IMR-90 (cell line): Measurements from ENCODE around the gene NOS1AP. TPM values are rescaled to one million over a fixed set of nuclear protein-coding genes. Genes with fewer than 3 reads are reported as not detected.

ENCODE experiments used
- ATAC-seq: fragments of 200-7000 bp; cut with Tn5 transposase; 2 replicates; pipeline ENCODE4 v1.9.1; 2020; ENCODE audit warnings: low read depth, mild to moderate bottlenecking, moderate library complexity
- BruUV-seq: library from RNA; stranded (reverse); fragments of 400-500 nt; replicated peaks from 2 replicates; lab custom pipeline; 2021; lab: Mats Ljungman, UMichigan
- CTCF ChIA-PET: fragments of 300-600 bp; formaldehyde crosslinking; extraction: SDS; loops from one replicate; lab custom pipeline; 2021; ENCODE audit warnings: antibody characterized with exemption; lab: Yijun Ruan, JAX
- POLR2A ChIA-PET: fragments of 300-600 bp; sonication (Branson Sonifier 250); formaldehyde crosslinking; loops from one replicate; lab custom pipeline; 2022; ENCODE audit warnings: antibody characterized with exemption; ENCODE audit not compliant: unreplicated experiment; lab: Charles Lee
- DNase-seq: peaks from one replicate; pipeline ENCODE4 v3.0.0; 2013
- H2AFZ ChIP-seq: replicated peaks from 2 replicates; pipeline ENCODE3; 2013; ENCODE audit warnings: low read length, mild to moderate bottlenecking; ENCODE audit not compliant: poor library complexity
- H2AK5ac ChIP-seq: 2 replicates; pipeline ENCODE4 v1.6.1; 2013; ENCODE audit warnings: low read depth, low read length, inconsistent platforms
- H2AK9ac ChIP-seq: replicated peaks from 2 replicates; pipeline ENCODE3; 2013; ENCODE audit warnings: mild to moderate bottlenecking, low read depth, low read length, moderate library complexity; ENCODE audit not compliant: poor library complexity
- H2BK120ac ChIP-seq: 2 replicates; pipeline ENCODE4 v1.6.1; 2013; ENCODE audit warnings: low read depth, low read length, inconsistent platforms
- H2BK15ac ChIP-seq: 3 replicates; pipeline ENCODE4 v1.6.1; 2013; ENCODE audit warnings: low read depth, low read length, inconsistent platforms
- H2BK20ac ChIP-seq: 2 replicates; pipeline ENCODE4 v1.6.1; 2013; ENCODE audit warnings: low read depth, mild to moderate bottlenecking, inconsistent platforms, low read length, moderate library complexity
- H2BK5ac ChIP-seq: 2 replicates; pipeline ENCODE4 v1.6.1; 2013; ENCODE audit warnings: mild to moderate bottlenecking, low read depth, low read length, inconsistent platforms; ENCODE audit not compliant: poor library complexity, severe bottlenecking
- H3K14ac ChIP-seq: replicated peaks from 2 replicates; pipeline ENCODE4 v1.6.1; 2013; ENCODE audit warnings: low read depth, low read length, inconsistent platforms
- H3K18ac ChIP-seq: 2 replicates; pipeline ENCODE4 v1.6.1; 2013; ENCODE audit warnings: low read depth, low read length, control low read depth
- H3K23ac ChIP-seq: 2 replicates; pipeline ENCODE4 v1.6.1; 2013; ENCODE audit warnings: low read depth, low read length, inconsistent platforms
- H3K27ac ChIP-seq: 2 replicates; pipeline ENCODE4 v1.5.1; 2013; ENCODE audit warnings: mild to moderate bottlenecking, control low read depth, low read length; ENCODE audit not compliant: insufficient read depth
- H3K27me3 ChIP-seq: 2 replicates; pipeline ENCODE4 v1.6.1; 2013; ENCODE audit warnings: low read length; ENCODE audit not compliant: control insufficient read depth, insufficient read depth
- H3K36me3 ChIP-seq: 2 replicates; pipeline ENCODE4 v1.6.1; 2013; ENCODE audit warnings: low read length, mixed read lengths; ENCODE audit not compliant: control insufficient read depth, insufficient read depth
- H3K4ac ChIP-seq: 2 replicates; pipeline ENCODE4 v1.6.1; 2013; ENCODE audit warnings: low read depth, low read length, inconsistent platforms
- H3K4me1 ChIP-seq: 2 replicates; pipeline ENCODE4 v1.6.1; 2013; ENCODE audit warnings: low read length, mixed read lengths; ENCODE audit not compliant: control insufficient read depth, insufficient read depth
- H3K4me2 ChIP-seq: 2 replicates; pipeline ENCODE4 v1.6.1; 2013; ENCODE audit warnings: low read depth, mild to moderate bottlenecking, control low read depth, low read length, moderate library complexity
- H3K4me3 ChIP-seq: 2 replicates; pipeline ENCODE4 v1.5.1; 2013; ENCODE audit warnings: low read depth, mild to moderate bottlenecking, control low read depth, low read length, moderate library complexity; ENCODE audit not compliant: insufficient read depth
- H3K56ac ChIP-seq: 2 replicates; pipeline ENCODE4 v1.6.1; 2013; ENCODE audit warnings: low read length, inconsistent platforms; ENCODE audit not compliant: insufficient read depth; ENCODE audit errors: extremely low read depth
- H3K79me1 ChIP-seq, 2 experiments: 2 replicates each; pipeline ENCODE4 v1.6.1; 2013; ENCODE audit warnings: low read length in 2 of 2, inconsistent platforms in 1 of 2, low read depth in 1 of 2
- H3K9ac ChIP-seq: 2 replicates; pipeline ENCODE4 v1.6.1; 2013; ENCODE audit warnings: low read depth, low read length, control low read depth
- H3K9me1 ChIP-seq: 2 replicates; pipeline ENCODE4 v1.6.1; 2013; ENCODE audit warnings: low read length, inconsistent platforms; ENCODE audit not compliant: insufficient read depth
- H3K9me3 ChIP-seq: 2 replicates; pipeline ENCODE4 v1.6.1; 2013; ENCODE audit warnings: low read length; ENCODE audit not compliant: control insufficient read depth, insufficient read depth
- H4K20me1 ChIP-seq: 2 replicates; pipeline ENCODE4 v1.6.1; 2013; ENCODE audit warnings: low read length, inconsistent platforms; ENCODE audit not compliant: insufficient read depth
- H4K5ac ChIP-seq: 2 replicates; pipeline ENCODE4 v1.6.1; 2013; ENCODE audit warnings: mild to moderate bottlenecking, low read depth, low read length, control low read depth
- H4K8ac ChIP-seq, 2 experiments: 2 replicates each; pipeline ENCODE4 v1.6.1; 2013; ENCODE audit warnings: low read depth in 2 of 2, low read length in 2 of 2, control low read depth in 1 of 2, inconsistent platforms in 1 of 2
- H4K91ac ChIP-seq: 2 replicates; pipeline ENCODE4 v1.6.1; 2013; ENCODE audit warnings: low read depth, low read length, inconsistent platforms; ENCODE audit not compliant: insufficient read depth
- BHLHE40 ChIP-seq: fragments of 150-350 bp; IDR thresholded peaks from 2 replicates; pipeline ENCODE4 v1.6.1; 2016; ENCODE audit warnings: mild to moderate bottlenecking, low read depth, low read length
- CEBPB ChIP-seq: IDR thresholded peaks from 2 replicates; pipeline ENCODE4 v1.6.1; 2012; ENCODE audit warnings: low read depth, low read length, improper control_type of control experiment
- CTCF ChIP-seq: conservative IDR thresholded peaks from 2 replicates; pipeline ENCODE4 v1.5.1; 2012; ENCODE audit warnings: mild to moderate bottlenecking, low read depth, low read length, improper control_type of control experiment
- FOS ChIP-seq: fragments of 150-350 bp; IDR thresholded peaks from 2 replicates; pipeline ENCODE4 v1.6.1; 2016; ENCODE audit warnings: low read depth, low read length
- MAFK ChIP-seq: IDR thresholded peaks from 2 replicates; pipeline ENCODE4 v1.6.1; 2012; ENCODE audit warnings: low read depth, low read length, improper control_type of control experiment
- NFE2L2 ChIP-seq: fragments of 150-350 bp; IDR thresholded peaks from 2 replicates; pipeline ENCODE4 v1.6.1; 2016; ENCODE audit warnings: low read depth, mild to moderate bottlenecking, low read length
- POLR2A ChIP-seq: IDR thresholded peaks from 2 replicates; pipeline ENCODE4 v1.6.1; 2012; ENCODE audit warnings: mild to moderate bottlenecking, low read depth, low read length
- RAD21 ChIP-seq: IDR thresholded peaks from 2 replicates; pipeline ENCODE4 v1.6.1; 2012; ENCODE audit warnings: low read length, improper control_type of control experiment
- RCOR1 ChIP-seq: IDR thresholded peaks from 2 replicates; pipeline ENCODE4 v1.6.1; 2012; ENCODE audit warnings: mild to moderate bottlenecking, low read length, improper control_type of control experiment; ENCODE audit not compliant: insufficient replicate concordance
- RFX5 ChIP-seq: IDR thresholded peaks from 2 replicates; pipeline ENCODE4 v1.8.0; 2012; ENCODE audit warnings: low read depth, mild to moderate bottlenecking, low read length, moderate library complexity
- SMC3 ChIP-seq: fragments of 150-350 bp; IDR thresholded peaks from 2 replicates; pipeline ENCODE4 v1.6.1; 2016; ENCODE audit warnings: low read depth, mild to moderate bottlenecking, antibody characterized with exemption, low read length, moderate library complexity
- USF2 ChIP-seq: fragments of 150-350 bp; IDR thresholded peaks from 2 replicates; pipeline ENCODE4 v1.6.1; 2017; ENCODE audit warnings: mild to moderate bottlenecking, antibody characterized with exemption, low read length, low read depth
- WGBS, 2 experiments: methylation state at CpG; one replicate each; pipeline versions ENCODE4 v1.1.5 to v1.1.7; 2013; ENCODE audit warnings: missing lambda C conversion rate in 2 of 2; ENCODE audit not compliant: insufficient read length in 1 of 2; ENCODE audit errors: extremely low coverage in 2 of 2; 5-methylcytosine and 5-hydroxymethylcytosine counted together
- dilution Hi-C: fragments of 300-500 bp; cut with HindIII; formaldehyde crosslinking; loops from one replicate; pipeline ENCODE4 v1.14.3; 2018; ENCODE audit warnings: low sequenced_read_pairs; ENCODE audit not compliant: unreplicated experiment
- in situ Hi-C: fragments of 300-500 bp; cut with MboI; formaldehyde crosslinking; loops from 3 replicates; pipeline ENCODE4 v1.14.3; 2019; ENCODE audit warnings: low sequenced_read_pairs, inconsistent platforms, mixed read lengths
- intact Hi-C: fragments of 100-400 bp; cut with micrococcal nuclease; formaldehyde crosslinking; loops from 2 replicates; pipeline ENCODE4 v1.10.0; 2022
- polyA plus RNA-seq, 3 experiments: library from polyadenylated mRNA; depleted of rRNA; stranded (reverse); fragments of >200 nt; gene quantifications; 2 replicates each; pipeline ENCODE4 v1.2.3, GENCODE V29; 2012; ENCODE audit warnings: low replicate concordance in 1 of 3
- total RNA-seq: library from RNA; depleted of rRNA; stranded (reverse); fragments of >200 nt; gene quantifications from 2 replicates; pipeline ENCODE4 v1.2.3, GENCODE V29; 2012

The NOS1AP gene
- total and polyA plus RNA-seq, 2 of the 4 experiments (the other 2 are of a cell fraction), result 0.18 to 0.19 TPM

GRCh38 chr1:162042361-162042760 is 27.1 kb upstream of the NOS1AP start:
- no peak overlapping the region for H2AK9ac ChIP-seq
- in situ Hi-C loops (no loop called here), intact Hi-C loops (no loop called here), dilution Hi-C loops (no loop called here)
- no peak overlapping the region for H3K4me2 ChIP-seq
- no peak overlapping the region for H2BK15ac ChIP-seq
- no peak overlapping the region for H3K14ac ChIP-seq
- H2BK5ac ChIP-seq, result no peak overlapping the region
- no peak overlapping the region for H2AFZ ChIP-seq
- H3K27ac ChIP-seq, result no peak overlapping the region
- no peaks in the 10 kb centered on the region for H3K9me1 ChIP-seq
- H3K27me3 ChIP-seq, result peaks cover 10% of the 10 kb centered on the region
- no peak overlapping the region for H2BK120ac ChIP-seq
- H3K4ac ChIP-seq, result no peak overlapping the region
- ChIA-PET CTCF (interaction anchor here (0.9 to 1.8 kb wide), 2 partner anchors 250 to 280 kb away, joined by 3 to 8 read pairs; no protein-coding TSS in a partner anchor), POLR2A (no interaction called here)
- no peak overlapping the region for H3K9ac ChIP-seq
- no peak overlapping the region for H4K91ac ChIP-seq
- no peak for ATAC-seq
- H3K4me1 ChIP-seq, result no peaks in the 10 kb centered on the region
- no peak overlapping the region for H3K18ac ChIP-seq
- H2BK20ac ChIP-seq, result no peak overlapping the region
- H3K36me3 ChIP-seq, result no peaks in the 10 kb centered on the region
- H2AK5ac ChIP-seq, result no peak overlapping the region
- H3K23ac ChIP-seq, result no peak overlapping the region
- no peaks in the 10 kb centered on the region for H3K79me1 ChIP-seq
- no peak overlapping the region for H3K56ac ChIP-seq
- H3K4me3 ChIP-seq, result no peak overlapping the region
- no peaks in the 10 kb centered on the region for H4K20me1 ChIP-seq
- no peak overlapping the region for H4K5ac ChIP-seq
- no peak for DNase-seq
- no peak overlapping the region for H4K8ac ChIP-seq
- TF ChIP-seq MAFK, result no peak
- no peak for TF ChIP-seq CEBPB
- no peak for TF ChIP-seq NFE2L2
- no peak for TF ChIP-seq RCOR1
- no peak for TF ChIP-seq RFX5
- TF ChIP-seq BHLHE40, result no peak
- no peak for TF ChIP-seq RAD21
- no peak for TF ChIP-seq POLR2A
- TF ChIP-seq CTCF, result no peak
- no peak for TF ChIP-seq SMC3
- TF ChIP-seq USF2, result no peak
- TF ChIP-seq FOS, result no peak
- H3K9me3 ChIP-seq, result no peaks in the 10 kb centered on the region
- no CpG with 5 or more reads among the region's 1 CpG for WGBS, 2 experiments
- no TSS peak for BruUV-seq
